HG03066 (cell line): Measurements from ENCODE around the gene SLC25A18.
"Not testable (repeated sequence)": the region's sequence is repeated elsewhere in the genome, so short reads cannot be mapped to it uniquely, and the experiment has no call there.

Experiments
- ATAC-seq: cut with Tn5 transposase; IDR thresholded peaks from one replicate; pipeline ENCODE4 v1.9.1; 2021; ENCODE audit warnings: low read depth; ENCODE audit not compliant: unreplicated experiment

Gene SLC25A18, protein sequence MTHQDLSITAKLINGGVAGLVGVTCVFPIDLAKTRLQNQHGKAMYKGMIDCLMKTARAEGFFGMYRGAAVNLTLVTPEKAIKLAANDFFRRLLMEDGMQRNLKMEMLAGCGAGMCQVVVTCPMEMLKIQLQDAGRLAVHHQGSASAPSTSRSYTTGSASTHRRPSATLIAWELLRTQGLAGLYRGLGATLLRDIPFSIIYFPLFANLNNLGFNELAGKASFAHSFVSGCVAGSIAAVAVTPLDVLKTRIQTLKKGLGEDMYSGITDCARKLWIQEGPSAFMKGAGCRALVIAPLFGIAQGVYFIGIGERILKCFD

DNA sequence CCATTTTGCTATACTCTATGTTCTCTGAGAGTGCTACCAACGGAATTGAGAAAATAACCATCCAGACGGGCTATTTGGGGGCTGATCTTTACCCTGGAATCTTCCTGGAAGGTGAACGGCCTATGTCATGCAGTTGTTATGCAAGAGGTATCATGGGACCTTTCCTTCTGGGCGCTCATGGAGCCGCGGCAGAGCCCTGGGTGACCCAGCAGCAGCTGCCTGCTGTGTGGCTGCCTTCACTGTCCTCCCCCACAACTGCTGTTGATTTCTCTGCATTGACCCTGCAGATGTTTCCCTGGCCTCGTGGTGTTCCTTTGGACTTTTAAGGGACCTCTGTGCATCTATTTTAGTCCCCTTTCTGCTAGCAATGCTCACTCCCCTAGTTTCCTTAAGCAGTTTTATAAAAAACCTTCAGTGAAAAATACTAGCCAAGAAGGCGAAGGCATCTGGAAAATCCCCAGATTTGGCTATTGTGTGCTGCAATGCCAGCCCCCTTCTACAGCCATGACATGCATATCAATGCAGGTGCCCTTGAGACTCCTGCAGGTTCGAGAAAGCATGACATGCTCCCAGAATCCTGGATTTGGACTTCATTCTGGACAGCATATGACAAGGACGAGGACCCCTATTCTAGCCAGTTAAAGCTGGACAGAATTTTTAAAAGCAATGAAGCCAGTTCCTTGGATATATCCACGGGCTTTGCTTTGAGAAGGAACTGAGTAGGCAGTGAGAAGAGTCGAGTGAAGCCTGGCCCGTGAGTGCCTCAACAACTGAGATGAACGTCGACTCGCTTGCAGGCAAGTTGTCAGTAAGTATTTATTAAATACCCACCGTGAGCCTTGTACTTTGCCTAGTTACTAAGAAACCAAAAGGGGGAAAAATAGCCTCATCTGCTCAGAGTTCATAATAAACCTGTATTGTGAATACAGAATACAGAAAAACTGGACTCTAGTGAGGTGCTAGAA is at the start of gene SLC25A18:
Gene SLC25A18, plus strand, starts transcription at position 593 of the 965 bp plus-strand sequence. CDS start 16,447 bp downstream, outside the sequence.
- no peak for ATAC-seq

DNA sequence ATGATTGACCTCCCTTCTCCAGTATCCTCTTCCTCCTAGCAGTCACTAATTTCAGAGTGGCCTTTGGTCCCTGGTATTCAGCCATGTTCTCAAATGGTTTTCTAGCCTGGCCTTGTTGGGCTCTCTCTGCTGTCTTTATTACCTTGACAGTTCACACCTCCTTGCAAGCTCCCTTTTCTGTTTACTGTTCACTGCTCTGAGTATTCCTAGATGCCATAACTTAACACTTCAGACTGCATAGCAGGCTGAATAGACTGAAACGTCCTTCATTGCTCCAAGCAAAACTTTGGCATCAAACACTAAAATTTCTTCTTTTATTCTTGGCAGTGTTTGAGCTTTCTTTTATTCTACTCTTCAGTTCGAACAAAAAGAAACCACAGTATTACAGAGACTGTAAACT is 49.7 kb upstream of the SLC25A18 start:
- ATAC-seq: no peak

DNA sequence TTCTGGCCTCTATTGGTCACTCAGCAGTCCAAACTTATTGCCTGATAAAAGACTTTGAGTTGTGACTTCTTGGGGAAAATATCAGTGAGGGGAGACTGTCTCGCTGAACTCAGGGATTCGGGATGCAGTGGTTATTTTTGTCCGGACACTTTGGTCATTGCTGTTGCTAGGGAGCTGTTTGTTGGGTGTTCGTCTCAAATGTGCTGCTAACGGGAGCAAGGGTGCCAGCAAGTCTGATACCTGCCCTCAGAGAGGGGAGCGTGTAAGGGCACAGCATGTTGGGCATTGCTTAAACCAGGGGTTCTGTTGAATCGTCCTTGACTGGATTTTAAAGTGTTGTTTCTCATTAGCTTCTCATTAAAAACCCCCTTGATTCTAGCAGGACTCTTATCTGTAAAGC is 49.2 kb upstream of the SLC25A18 start:
- ATAC-seq: no peak

DNA sequence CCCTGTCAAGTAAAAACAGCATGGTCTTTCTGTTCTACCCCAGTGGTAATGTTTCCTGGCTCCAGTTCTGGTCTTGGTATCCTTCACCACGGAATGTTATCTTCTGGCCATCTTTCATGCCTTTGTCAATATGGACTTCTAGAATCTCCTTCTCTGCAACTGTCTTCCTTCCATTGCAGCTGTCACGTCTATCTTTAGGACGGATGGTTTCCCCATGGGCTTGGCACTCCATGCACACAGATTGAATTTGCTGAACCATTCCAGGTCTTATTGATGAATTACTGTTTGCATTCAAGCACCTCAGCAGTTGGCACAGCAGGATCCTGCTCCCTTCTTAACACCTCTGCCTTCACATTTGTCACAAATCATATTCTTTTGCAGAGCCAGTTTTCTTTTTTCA is 44.9 kb upstream of the SLC25A18 start:
- no peak for ATAC-seq

DNA sequence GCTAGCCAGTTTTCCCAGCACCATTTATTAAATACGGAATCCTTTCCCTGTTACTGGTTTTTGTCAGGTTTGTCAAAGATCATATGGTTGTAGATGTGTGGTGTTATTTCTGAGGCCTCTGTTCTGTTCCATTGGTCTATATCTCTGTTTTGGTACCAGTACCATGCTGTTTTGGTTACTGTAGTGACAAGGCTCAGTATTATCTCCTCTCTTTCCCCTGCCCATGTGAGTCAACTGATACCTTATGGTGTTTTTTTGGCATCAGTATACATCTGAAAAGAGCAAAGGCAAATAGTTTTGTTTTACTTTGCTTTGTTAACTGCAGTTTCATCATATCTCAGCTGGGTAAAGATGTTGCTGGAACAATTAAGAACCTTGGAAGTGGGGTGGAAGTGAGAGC is 41.3 kb upstream of the SLC25A18 start:
- ATAC-seq: not testable (repeated sequence)

DNA sequence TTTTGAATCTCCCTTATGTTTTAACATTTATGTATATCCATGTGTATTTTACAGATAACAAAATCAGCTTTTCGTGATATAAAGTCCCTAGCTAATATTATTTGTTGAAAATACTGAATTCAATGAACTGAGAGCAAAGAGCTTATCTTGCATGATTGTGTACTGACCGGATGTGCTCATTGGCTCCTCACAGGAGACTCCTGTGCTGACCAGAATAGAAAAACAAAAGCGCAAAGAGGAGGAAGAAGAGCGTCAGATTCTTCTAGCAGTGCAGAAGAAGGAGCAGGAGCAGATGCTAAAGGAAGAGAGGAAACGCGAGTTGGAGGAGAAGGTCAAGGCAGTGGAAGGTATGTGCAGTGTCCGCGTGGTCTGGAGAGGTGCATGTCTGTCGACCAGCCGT is 39.4 kb upstream of the SLC25A18 start:
- no peak for ATAC-seq

DNA sequence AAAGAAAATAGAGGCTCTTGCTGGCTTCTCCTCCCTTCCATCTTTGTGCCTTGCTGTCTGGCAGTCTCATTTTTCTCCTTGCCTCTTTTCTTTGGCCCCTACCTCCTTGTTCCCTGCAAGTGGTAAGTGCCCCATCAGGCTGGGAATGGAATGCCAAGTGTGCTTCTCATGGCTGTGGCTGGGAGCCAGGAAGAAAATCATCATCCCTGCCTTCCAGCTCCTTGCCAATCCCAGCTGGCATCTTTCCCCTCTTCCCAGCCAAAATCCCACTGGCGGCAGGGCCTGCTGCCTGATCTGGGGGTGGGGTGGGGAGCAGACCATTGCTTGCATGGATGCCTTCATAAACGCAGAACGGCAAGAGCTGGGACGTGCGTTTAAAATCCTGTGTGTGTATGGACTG is 27.0 kb upstream of the SLC25A18 start:
- no peak for ATAC-seq

DNA sequence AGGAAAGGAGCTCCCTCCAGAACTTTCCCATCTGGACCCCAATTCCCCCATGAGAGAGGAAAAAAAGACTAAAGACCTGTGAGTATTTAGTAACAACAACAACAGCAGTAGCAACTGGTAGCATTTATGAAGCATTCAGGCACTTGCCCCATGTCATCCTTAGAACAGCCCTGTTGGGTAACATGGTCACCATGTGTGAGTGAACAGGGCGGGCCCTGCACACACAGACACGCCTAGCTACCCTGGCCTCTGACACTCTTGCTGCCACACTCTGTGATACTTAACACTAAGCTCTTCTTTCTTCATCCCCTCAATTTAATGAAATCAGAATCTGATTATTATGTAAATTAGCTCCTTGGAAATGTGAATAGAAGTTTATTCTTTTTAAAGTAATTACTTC is 26.1 kb upstream of the SLC25A18 start:
- ATAC-seq: no peak

DNA sequence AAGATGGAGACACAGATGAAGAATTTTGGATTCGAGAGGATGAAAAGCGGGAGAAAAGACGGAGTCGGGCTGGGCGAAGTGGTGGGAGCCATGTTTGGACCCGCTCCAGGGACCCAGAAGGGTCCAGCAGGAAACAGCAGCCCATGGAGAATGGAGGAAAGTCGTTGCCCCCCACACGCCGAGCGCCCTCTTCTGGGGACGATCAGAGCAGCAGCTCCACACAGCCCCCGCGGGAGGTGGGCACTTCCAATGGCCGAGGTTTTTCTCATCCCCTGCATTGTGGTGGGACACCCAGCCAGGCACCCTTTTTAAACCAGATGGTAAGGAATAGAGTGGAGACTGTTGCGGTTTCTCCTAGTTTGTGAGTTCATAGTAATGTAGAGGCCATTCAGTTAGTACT is 22.8 kb upstream of the SLC25A18 start:
- ATAC-seq: no peak

DNA sequence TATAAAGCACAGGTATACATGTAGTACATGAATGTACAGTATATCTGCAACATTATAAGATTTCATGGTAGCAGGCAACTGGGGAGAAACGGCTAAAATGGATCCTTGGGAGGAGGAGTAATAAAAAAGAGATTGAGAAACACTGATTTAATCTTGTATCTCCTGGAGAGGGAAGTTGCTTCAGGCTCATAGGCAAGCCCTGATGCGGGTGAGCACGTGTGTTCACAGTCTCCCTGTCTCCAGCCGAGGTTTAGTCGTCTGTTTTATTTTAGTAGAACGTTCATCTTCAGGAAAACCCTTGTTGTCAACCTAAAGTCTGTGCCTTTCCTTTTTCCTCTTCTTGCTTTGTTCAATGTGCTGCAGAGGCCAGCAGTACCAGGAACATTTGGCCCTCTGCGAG is 21.8 kb upstream of the SLC25A18 start:
- no peak for ATAC-seq

DNA sequence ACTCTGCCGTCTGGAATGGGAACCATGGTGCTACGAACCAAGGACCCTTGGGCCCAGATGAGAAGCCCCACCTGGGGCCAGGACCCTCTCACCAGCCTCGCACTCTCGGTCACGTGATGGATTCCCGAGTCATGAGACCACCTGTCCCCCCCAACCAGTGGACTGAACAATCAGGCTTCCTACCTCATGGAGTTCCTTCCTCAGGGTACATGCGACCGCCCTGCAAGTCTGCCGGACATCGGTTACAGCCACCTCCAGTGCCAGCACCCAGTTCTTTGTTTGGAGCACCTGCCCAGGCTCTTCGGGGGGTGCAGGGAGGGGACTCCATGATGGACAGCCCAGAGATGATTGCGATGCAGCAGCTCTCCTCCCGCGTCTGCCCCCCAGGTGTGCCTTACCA is 20.8 kb upstream of the SLC25A18 start:
- ATAC-seq: no peak

DNA sequence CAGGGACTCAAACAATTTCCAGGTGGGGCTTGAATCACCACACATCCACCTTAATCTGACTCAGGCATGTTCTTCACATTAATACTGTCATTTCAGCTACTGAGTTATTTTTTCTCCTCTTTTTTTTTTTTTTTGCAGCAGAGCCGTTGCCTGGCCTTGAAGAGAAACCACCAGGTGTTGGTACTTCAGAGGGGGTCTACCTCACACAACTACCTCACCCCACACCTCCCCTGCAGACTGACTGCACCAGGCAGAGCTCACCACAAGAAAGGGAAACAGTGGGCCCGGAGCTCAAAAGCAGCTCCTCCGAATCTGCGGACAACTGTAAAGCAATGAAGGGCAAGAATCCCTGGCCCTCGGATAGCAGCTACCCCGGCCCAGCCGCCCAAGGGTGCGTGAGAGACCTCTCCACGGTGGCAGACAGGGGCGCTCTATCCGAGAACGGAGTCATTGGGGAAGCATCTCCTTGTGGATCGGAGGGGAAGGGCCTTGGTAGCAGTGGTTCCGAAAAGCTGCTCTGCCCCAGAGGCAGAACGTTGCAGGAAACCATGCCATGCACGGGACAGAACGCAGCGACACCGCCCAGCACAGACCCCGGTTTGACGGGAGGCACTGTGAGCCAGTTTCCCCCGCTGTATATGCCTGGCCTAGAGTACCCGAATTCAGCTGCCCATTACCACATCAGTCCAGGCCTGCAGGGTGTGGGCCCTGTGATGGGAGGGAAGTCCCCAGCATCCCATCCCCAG is 15.1 kb upstream of the SLC25A18 start:
- no peak for ATAC-seq

DNA sequence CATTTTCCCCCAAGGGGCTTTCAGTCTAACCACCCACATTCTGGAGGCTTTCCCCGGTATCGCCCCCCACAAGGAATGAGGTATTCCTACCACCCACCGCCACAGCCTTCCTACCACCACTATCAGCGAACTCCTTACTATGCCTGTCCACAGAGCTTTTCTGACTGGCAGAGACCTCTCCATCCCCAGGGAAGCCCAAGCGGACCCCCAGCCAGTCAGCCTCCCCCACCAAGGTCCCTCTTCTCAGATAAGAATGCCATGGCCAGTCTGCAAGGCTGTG is 14.6 kb upstream of the SLC25A18 start:
- ATAC-seq: no peak

DNA sequence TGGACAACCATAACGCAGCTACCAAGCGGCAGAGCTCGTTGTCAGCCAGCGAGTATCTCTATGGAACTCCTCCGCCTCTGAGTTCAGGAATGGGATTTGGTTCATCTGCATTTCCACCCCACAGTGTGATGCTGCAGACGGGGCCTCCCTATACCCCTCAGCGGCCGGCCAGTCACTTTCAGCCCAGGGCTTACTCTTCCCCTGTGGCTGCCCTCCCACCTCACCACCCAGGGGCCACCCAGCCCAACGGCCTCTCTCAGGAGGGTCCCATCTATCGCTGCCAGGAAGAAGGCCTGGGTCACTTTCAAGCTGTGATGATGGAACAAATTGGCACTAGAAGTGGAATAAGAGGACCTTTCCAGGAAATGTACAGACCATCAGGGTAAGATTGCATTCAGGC is 14.1 kb upstream of the SLC25A18 start:
- no peak for ATAC-seq

DNA sequence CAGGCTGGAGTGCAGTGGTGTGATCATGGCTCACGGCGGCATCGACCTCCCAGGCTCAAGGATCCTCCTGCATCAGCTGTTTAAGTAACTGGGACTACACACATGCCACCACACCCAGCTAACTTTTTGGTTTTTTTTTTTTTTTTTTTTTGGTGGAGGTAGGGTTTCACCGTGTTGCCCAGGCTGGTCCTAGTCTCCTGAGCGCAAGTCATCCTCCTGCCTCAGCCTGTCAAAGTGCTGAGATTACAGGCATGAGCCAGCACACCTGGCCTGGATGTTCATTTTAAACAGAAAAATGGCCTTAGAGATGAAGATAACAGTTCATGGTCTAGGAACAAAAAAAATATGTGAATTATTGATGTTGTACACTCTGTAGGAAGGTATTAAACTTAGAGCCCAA is 13.6 kb upstream of the SLC25A18 start:
- ATAC-seq: no peak

DNA sequence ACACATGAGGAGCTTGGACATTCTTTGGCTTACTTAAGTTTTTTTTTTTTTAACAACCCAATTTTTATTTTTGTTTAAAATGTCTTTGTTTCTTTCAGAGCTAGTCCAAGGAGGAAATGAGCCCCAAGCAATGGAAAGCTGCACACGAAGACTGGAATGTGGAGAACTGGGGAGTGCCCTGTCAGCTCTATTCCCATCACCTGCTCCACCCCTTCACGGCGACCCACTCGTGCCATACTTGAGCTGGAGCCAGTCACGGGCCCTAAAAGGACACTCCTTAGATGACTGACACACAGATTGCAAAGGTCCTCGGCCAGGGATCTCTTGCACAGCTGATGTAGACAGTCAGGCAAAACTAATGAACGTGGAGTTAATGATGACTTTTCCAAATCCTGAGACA is 10.6 kb upstream of the SLC25A18 start:
- ATAC-seq: no peak

DNA sequence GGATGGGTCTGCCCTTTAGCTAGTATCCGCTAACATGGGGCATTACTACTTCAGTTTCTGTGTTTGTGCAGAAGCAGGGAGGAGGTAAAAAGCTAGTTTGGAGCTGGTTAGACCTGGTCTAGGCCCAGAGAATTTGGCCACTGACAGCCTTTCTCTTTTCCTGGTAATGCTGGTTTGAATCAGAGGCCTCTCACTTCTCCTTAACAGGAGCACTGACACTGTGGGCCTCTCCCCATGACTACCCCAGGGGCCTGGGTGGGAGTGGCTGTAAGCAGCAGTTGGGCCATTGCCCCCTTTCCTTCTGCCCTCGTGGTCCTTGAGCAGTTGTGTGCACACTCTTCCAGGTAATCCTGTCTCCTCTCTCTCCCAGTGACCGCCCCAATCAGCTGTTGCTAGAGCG is 8.5 kb upstream of the SLC25A18 start:
- ATAC-seq: no peak

DNA sequence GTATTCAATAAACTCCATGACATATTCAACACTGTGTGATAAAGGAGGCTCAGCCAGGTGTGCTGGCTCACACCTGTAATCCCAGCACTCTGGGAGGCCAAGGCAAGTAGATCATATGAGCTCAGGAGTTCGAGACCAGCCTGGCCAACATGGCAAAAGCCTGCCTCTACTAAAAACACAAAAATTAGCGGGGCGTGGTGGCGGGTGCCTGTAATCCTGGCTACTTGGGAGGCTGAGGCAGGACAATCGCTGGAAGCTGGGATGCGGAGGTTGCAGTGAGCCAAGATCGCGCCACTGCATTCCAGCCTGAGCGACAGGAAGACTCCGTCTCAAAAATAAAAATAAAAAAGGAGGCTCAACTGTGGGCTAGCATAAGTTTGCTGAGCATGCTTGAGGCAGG is 4.1 kb upstream of the SLC25A18 start:
- no peak for ATAC-seq

DNA sequence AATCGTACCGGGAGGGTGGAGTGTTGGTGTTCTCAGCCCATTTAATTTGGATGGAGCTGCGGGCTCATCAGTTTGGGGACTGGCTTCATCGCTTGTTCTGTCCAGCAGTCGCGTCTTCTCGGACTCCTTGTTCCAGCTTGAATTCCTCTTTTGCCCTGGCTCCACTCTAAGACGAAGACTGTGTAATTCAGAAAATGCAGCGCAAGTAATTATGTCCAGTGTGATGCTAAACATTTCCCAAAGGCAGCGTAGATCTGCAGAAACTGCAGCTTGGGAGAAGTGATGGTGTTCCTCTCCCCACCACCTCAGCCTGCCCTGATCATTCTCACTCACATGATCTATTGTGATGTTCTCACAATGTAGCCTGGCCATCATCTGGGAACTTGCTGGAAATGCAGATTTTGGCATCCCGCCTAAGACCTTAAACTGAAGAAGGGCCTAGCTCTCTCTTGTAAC is 666 bp downstream of the SLC25A18 start:
- ATAC-seq: no peak

DNA sequence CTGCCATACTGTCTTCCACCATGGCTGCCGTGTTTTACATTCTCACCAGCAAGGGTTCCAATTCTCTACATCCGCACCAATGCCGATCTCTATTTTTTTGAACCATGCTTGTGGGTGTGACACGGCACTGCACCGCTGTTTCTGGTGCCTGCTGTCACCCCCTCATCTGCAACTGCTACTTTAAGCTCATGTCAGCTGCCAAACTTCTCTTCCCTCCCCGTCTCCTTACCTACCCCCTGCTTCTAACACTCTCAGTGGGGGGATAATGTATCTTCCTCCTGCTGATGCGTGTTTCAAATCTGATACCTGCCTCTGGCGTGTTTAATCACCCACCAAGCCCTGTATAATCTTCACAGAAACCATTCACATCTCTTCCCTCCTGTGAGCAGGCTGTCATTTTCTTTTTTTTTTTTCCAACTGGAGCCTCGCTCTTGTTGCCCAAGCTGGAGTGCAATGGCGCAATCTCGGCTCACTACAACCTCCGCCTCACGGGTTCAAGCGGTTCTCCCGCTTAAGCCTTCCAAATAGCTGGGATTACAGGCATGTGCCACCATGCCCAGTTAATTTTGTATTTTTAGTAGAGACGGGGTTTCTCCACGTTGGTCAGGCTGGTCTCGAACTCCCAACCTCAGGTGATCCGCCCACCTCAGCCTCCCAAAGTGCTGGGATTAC is 2.9 kb downstream of the SLC25A18 start:
- not testable (repeated sequence) for ATAC-seq

DNA sequence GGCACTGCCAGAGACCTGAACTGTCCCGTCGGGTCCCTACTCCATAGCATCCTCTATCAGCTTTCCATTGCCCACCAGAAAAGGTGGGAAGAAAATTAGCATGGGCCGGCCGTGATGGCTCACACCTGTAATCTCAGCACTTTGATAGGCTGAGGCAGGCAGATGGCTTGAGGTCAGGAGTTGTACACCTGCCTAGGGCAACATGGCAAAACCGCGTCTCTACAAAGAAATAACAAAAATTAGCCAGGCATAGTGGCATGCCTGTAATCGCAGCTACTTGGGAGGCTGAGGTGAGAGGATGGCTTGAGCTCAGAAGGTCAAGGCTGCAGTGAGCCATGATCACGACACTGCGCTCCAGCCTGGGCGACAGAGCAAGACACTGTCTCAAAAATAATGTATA is 3.5 kb downstream of the SLC25A18 start:
- ATAC-seq: no peak
